ENCODE data around the gene RAB40A.
"Not testable (repeated sequence)": the region's sequence is repeated elsewhere in the genome, so short reads cannot be mapped to it uniquely, and the experiment has no call there.

RAB40A gene

GRCh38 chrX:103520386-103520785 lies 1.1 kb upstream of the RAB40A start:
- peak; percentile 39 for DNase-seq

- no peak for DNase-seq
These were observed 718 bp downstream of the RAB40A start for GRCh38 chrX:103518571-103518970.

GRCh38 chrX:103517246-103517645 lies 2.0 kb downstream of the RAB40A start:
- no peak for DNase-seq

- no peak for DNase-seq
These were observed 5.7 kb downstream of the RAB40A start for GRCh38 chrX:103513476-103514108.

- no peak for DNase-seq
These were observed 6.2 kb downstream of the RAB40A start for GRCh38 chrX:103513067-103513466.

- DNase-seq: no peak
These were observed 9.3 kb downstream of the RAB40A start for GRCh38 chrX:103510031-103510430.

- no peak for DNase-seq
These were observed 15.5 kb downstream of the RAB40A start for GRCh38 chrX:103503853-103504207.

- no peak for DNase-seq
These were observed 16.0 kb downstream of the RAB40A start for GRCh38 chrX:103503163-103503852.

- DNase-seq: no peak
These were observed 20.5 kb downstream of the RAB40A start for GRCh38 chrX:103498786-103499185.

- no peak for DNase-seq
These were observed 23.5 kb downstream of the RAB40A start for GRCh38 chrX:103495786-103496185.

- not testable (repeated sequence) for DNase-seq
These were observed 25.7 kb downstream of the RAB40A start for GRCh38 chrX:103493578-103493977.

- DNase-seq: peak; percentile 2
These were observed 29.6 kb downstream of the RAB40A start for GRCh38 chrX:103489733-103490132.

- DNase-seq: no peak
These were observed 30.5 kb downstream of the RAB40A start for GRCh38 chrX:103488794-103489193.

- no peak for DNase-seq
These were observed 31.0 kb downstream of the RAB40A start for GRCh38 chrX:103488332-103488731.

- DNase-seq: no peak
These were observed 35.6 kb downstream of the RAB40A start for GRCh38 chrX:103483720-103484119.

GRCh38 chrX:103480526-103480925 lies 38.8 kb downstream of the RAB40A start:
- DNase-seq: no peak

- DNase-seq: no peak
These were observed 41.8 kb downstream of the RAB40A start for GRCh38 chrX:103477496-103477895.

GRCh38 chrX:103475381-103475780 lies 43.9 kb downstream of the RAB40A start:
- DNase-seq: no peak

- not testable (repeated sequence) for DNase-seq
These were observed 49.3 kb downstream of the RAB40A start for GRCh38 chrX:103469977-103470376.

- DNase-seq: no peak
These were observed 51.4 kb downstream of the RAB40A start for GRCh38 chrX:103467887-103468286.

GRCh38 chrX:103467156-103467555 lies 52.1 kb downstream of the RAB40A start:
- no peak for DNase-seq

GRCh38 chrX:103464774-103465117 lies 54.5 kb downstream of the RAB40A start:
- DNase-seq: no peak

GRCh38 chrX:103464072-103464773 lies 55.1 kb downstream of the RAB40A start:
- DNase-seq: no peak

- DNase-seq: no peak
These were observed 58.1 kb downstream of the RAB40A start for GRCh38 chrX:103461156-103461555.

Measured in NCI-H1417 treated with DMSO at 0.1 percent for 48 hours (cell line).